ENCODE results near the gene NAA10.

- TF ChIP-seq, protein P1, sequence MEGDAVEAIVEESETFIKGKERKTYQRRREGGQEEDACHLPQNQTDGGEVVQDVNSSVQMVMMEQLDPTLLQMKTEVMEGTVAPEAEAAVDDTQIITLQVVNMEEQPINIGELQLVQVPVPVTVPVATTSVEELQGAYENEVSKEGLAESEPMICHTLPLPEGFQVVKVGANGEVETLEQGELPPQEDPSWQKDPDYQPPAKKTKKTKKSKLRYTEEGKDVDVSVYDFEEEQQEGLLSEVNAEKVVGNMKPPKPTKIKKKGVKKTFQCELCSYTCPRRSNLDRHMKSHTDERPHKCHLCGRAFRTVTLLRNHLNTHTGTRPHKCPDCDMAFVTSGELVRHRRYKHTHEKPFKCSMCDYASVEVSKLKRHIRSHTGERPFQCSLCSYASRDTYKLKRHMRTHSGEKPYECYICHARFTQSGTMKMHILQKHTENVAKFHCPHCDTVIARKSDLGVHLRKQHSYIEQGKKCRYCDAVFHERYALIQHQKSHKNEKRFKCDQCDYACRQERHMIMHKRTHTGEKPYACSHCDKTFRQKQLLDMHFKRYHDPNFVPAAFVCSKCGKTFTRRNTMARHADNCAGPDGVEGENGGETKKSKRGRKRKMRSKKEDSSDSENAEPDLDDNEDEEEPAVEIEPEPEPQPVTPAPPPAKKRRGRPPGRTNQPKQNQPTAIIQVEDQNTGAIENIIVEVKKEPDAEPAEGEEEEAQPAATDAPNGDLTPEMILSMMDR (IDR thresholded peaks at IDR 0.05) = no peak
- TF ChIP-seq EP300 (IDR thresholded peaks at IDR 0.05; ENCODE audit: low read depth) = no peak
Measured at GRCh38 chrX:153925739-153926551, 8.9 kb downstream of the NAA10 start, which contains the start of gene ARHGAP4.
